Trophoblast cell (in vitro differentiated cells and primary cell): ENCODE data around the gene RCBTB2.
"Not testable (repeated sequence)": the region's sequence is repeated elsewhere in the genome, so short reads cannot be mapped to it uniquely, and the experiment has no call there.

ENCODE experiments used
- DNase-seq, 2 donors: peaks; one replicate each; pipeline ENCODE4 v3.0.0-alpha.2; 2016
- H2AFZ ChIP-seq: 2 replicates; pipeline ENCODE4 v1.6.1; 2013; ENCODE audit warnings: low read length, moderate library complexity, mild to moderate bottlenecking; ENCODE audit not compliant: insufficient read depth, poor library complexity
- H2AK5ac ChIP-seq: 2 replicates; pipeline ENCODE4 v1.6.1; 2013; ENCODE audit warnings: mild to moderate bottlenecking, low read length
- H2BK120ac ChIP-seq: 2 replicates; pipeline ENCODE4 v1.6.1; 2013; ENCODE audit warnings: low read length, mild to moderate bottlenecking, moderate library complexity; ENCODE audit not compliant: insufficient read depth, poor library complexity
- H2BK12ac ChIP-seq: 2 replicates; pipeline ENCODE4 v1.6.1; 2013; ENCODE audit warnings: mild to moderate bottlenecking, low read length, moderate library complexity
- H2BK5ac ChIP-seq: 2 replicates; pipeline ENCODE4 v1.6.1; 2013; ENCODE audit warnings: low read length, low read depth, moderate library complexity, mild to moderate bottlenecking; ENCODE audit not compliant: poor library complexity
- H3K14ac ChIP-seq: 2 replicates; pipeline ENCODE4 v1.6.1; 2013; ENCODE audit warnings: mild to moderate bottlenecking, low read length
- H3K18ac ChIP-seq: 2 replicates; pipeline ENCODE4 v1.6.1; 2013; ENCODE audit warnings: mild to moderate bottlenecking, low read length
- H3K23ac ChIP-seq: 2 replicates; pipeline ENCODE4 v1.6.1; 2013; ENCODE audit warnings: low read length
- H3K27ac ChIP-seq: 2 replicates; pipeline ENCODE4 v1.5.1; 2013; ENCODE audit warnings: low read depth, mild to moderate bottlenecking, inconsistent platforms, low read length, moderate library complexity
- H3K27me3 ChIP-seq: 2 replicates; pipeline ENCODE4 v1.6.1; 2013; ENCODE audit warnings: inconsistent platforms, mild to moderate bottlenecking, low read length, moderate library complexity; ENCODE audit not compliant: insufficient read depth
- H3K36me3 ChIP-seq, 2 experiments: 1 replicate in 1 of 2; 2 replicates in 1 of 2; pipeline ENCODE4 v1.6.1; 2013; ENCODE audit warnings: low read length in 2 of 2, mild to moderate bottlenecking in 2 of 2, moderate library complexity in 1 of 2; ENCODE audit not compliant: insufficient read depth in 2 of 2, control insufficient read depth in 1 of 2
- H3K4ac ChIP-seq: 2 replicates; pipeline ENCODE4 v1.6.1; 2013; ENCODE audit warnings: low read depth, mild to moderate bottlenecking, low read length, moderate library complexity
- H3K4me1 ChIP-seq, 2 experiments: 1 replicate in 1 of 2; 2 replicates in 1 of 2; pipeline ENCODE4 v1.6.1; 2013; ENCODE audit warnings: low read length in 2 of 2, mild to moderate bottlenecking in 2 of 2, moderate library complexity in 1 of 2; ENCODE audit not compliant: insufficient read depth in 2 of 2, control insufficient read depth in 1 of 2
- H3K4me2 ChIP-seq: 2 replicates; pipeline ENCODE4 v1.6.1; 2013; ENCODE audit warnings: inconsistent platforms, mild to moderate bottlenecking, low read length, moderate library complexity
- H3K4me3 ChIP-seq: 2 replicates; pipeline ENCODE4 v1.5.1; 2013; ENCODE audit warnings: mild to moderate bottlenecking, low read depth, low read length, inconsistent platforms
- H3K79me1 ChIP-seq: one replicate; pipeline ENCODE4 v1.6.1; 2013; ENCODE audit warnings: low read length
- H3K79me2 ChIP-seq: 2 replicates; pipeline ENCODE4 v1.6.1; 2013; ENCODE audit warnings: low read length, mild to moderate bottlenecking; ENCODE audit not compliant: control insufficient read depth, insufficient read depth, poor library complexity
- H3K9ac ChIP-seq: 2 replicates; pipeline ENCODE4 v1.6.1; 2013; ENCODE audit warnings: mild to moderate bottlenecking, low read length
- H3K9me3 ChIP-seq: 2 replicates; pipeline ENCODE4 v1.6.1; 2013; ENCODE audit warnings: low read depth, mild to moderate bottlenecking, control low read depth, inconsistent platforms, low read length; ENCODE audit not compliant: insufficient read depth
- H4K12ac ChIP-seq: 2 replicates; pipeline ENCODE4 v1.6.1; 2013; ENCODE audit warnings: low read depth, mild to moderate bottlenecking, low read length, moderate library complexity
- H4K8ac ChIP-seq: 2 replicates; pipeline ENCODE4 v1.6.1; 2013; ENCODE audit warnings: low read depth, mild to moderate bottlenecking, low read length, moderate library complexity
- H4K91ac ChIP-seq: one replicate; pipeline ENCODE4 v1.6.1; 2013; ENCODE audit warnings: low read depth, mild to moderate bottlenecking, low read length, moderate library complexity
- WGBS: extraction: QIAGEN DNeasy Blood & Tissue Kit; methylation state at CpG from one replicate; pipeline ENCODE4 v1.1.7; 2013; ENCODE audit warnings: missing lambda C conversion rate; ENCODE audit not compliant: insufficient read length, insufficient coverage; ENCODE audit errors: extremely low coverage; 5-methylcytosine and 5-hydroxymethylcytosine counted together

The RCBTB2 gene

DNA sequence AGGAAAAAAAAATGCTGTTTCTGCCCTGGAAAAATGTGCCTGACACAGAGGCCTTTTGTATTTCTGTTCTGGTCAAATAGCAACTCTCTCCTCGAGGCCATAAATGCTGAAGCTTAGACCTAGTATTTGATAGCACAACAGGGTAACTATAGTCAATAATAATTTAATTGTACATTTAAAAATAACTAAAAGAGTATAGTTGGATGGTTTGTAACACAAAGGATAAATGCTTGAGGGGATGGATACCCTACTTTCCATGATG is 47.0 kb upstream of the RCBTB2 start:
- H2AK5ac ChIP-seq, H2BK5ac ChIP-seq, H4K8ac ChIP-seq, H3K23ac ChIP-seq, H4K12ac ChIP-seq, H2BK120ac ChIP-seq, H2BK12ac ChIP-seq, H2AFZ ChIP-seq, H3K4ac ChIP-seq, H3K4me2 ChIP-seq, H3K27me3 ChIP-seq, H3K4me3 ChIP-seq, H3K18ac ChIP-seq, H3K9ac ChIP-seq, H3K27ac ChIP-seq, H3K9me3 ChIP-seq, H3K36me3 ChIP-seq, H4K91ac ChIP-seq, H3K79me2 ChIP-seq, DNase-seq, H3K79me1 ChIP-seq, H3K14ac ChIP-seq, H3K4me1 ChIP-seq: not testable (repeated sequence)
- no CpG with 5 or more reads among the region's 1 CpG for WGBS

DNA sequence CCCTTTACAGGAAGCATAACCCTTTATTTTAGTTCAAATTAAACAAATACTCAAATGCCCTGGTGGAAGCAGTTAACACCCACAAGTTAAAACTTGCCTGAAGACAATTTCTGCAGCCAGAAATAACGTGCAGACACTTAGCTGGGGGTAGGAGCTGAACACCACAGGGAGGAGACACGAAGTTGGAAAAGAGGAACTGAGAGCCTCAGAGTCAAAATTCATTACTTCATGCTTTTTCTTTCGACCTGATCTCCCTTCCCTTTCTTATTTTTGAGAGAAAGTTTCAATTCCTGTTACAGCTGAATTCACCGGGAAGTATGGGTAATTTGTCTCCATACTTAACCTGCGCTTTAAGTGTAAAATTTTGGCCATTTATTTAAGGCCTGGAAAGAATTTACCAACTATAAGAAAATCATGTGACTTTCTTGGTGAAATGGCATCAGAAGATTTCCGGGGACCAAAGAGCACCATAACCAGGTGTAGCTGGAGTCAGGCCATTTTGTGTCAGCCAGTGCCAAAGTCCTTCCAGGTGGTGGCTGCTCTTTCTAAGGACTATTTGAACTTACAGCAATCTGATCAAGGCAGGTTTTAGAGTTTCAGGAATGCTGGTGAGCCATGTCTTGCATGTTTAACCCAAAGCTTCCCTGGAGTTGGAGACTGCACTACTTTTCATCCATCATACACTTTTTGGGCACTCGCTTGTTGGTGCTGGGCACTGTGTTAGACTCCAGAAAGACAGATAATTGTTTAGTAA is 46.5 kb upstream of the RCBTB2 start:
- H3K27me3 ChIP-seq: no peaks in the 10 kb centered on the region
- H4K8ac ChIP-seq: no peak overlapping the region
- no peak overlapping the region for H2AFZ ChIP-seq
- no peak overlapping the region for H3K23ac ChIP-seq
- H3K27ac ChIP-seq: no peak overlapping the region
- H2BK12ac ChIP-seq: no peak overlapping the region
- H2BK120ac ChIP-seq: no peak overlapping the region
- H3K9me3 ChIP-seq: no peaks in the 10 kb centered on the region
- DNase-seq: peak in 1 of 2 donors; percentile 55
- H3K4me1 ChIP-seq: peaks cover 6 to 8% of the 10 kb centered on the region in 2 experiments
- H3K4me3 ChIP-seq: no peak overlapping the region
- H3K18ac ChIP-seq: no peak overlapping the region
- H4K12ac ChIP-seq: no peak overlapping the region
- H3K4ac ChIP-seq: no peak overlapping the region
- no peak overlapping the region for H2AK5ac ChIP-seq
- no peaks in the 10 kb centered on the region for H3K36me3 ChIP-seq
- no peak overlapping the region for H3K9ac ChIP-seq
- no peaks in the 10 kb centered on the region for H3K79me2 ChIP-seq
- no peak overlapping the region for H3K14ac ChIP-seq
- H3K4me2 ChIP-seq: no peak overlapping the region
- no CpG with 5 or more reads among the region's 7 CpGs for WGBS
- no peak overlapping the region for H2BK5ac ChIP-seq
- no peaks in the 10 kb centered on the region for H3K79me1 ChIP-seq
- H4K91ac ChIP-seq: no peak overlapping the region

DNA sequence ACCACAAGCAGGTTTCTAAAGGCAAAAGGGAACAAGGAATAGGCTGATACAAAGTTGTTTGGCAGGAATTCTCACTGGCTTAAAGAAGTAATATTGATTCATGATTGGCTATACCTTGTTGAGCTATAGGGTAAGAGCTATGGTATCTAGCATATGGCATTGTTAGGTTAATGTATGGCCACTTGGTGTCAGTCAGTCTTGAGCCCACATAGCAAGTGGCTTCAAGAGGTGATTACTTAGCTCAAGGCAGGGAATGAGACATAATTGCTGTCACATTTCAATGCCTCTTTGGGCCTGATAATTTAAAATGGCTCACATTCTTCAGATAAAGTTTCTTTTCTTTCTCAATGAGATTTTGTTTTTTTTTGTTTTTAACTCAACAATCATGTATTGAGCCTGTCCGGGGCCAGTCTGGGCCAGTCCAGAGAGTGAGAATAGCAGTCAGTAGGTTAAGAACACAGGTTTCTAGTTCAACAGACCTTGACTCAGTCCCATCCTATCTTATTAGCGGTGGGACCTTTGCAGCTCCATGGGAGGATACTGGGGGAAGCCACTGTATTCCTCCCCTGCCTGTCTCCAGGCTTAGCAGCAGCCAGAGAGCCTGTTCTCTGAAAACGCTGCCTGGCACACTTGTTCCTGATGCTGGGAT is 45.8 kb upstream of the RCBTB2 start:
- H3K27me3 ChIP-seq: no peaks in the 10 kb centered on the region
- H3K4me3 ChIP-seq: no peak overlapping the region
- no peak overlapping the region for H3K27ac ChIP-seq
- H3K79me2 ChIP-seq: no peaks in the 10 kb centered on the region
- no peak overlapping the region for H3K4me2 ChIP-seq
- no peak overlapping the region for H3K18ac ChIP-seq
- no CpG with 5 or more reads among the region's 3 CpGs for WGBS
- no peaks in the 10 kb centered on the region for H3K79me1 ChIP-seq
- H4K12ac ChIP-seq: no peak overlapping the region
- H2BK120ac ChIP-seq: no peak overlapping the region
- peaks cover 6 to 8% of the 10 kb centered on the region in 2 experiments for H3K4me1 ChIP-seq
- no peaks in the 10 kb centered on the region for H3K9me3 ChIP-seq
- H3K23ac ChIP-seq: no peak overlapping the region
- H4K91ac ChIP-seq: no peak overlapping the region
- H3K4ac ChIP-seq: no peak overlapping the region
- no peak overlapping the region for H3K14ac ChIP-seq
- no peak overlapping the region for H2BK12ac ChIP-seq
- H4K8ac ChIP-seq: no peak overlapping the region
- H2AFZ ChIP-seq: no peak overlapping the region
- DNase-seq: peak in 1 of 2 donors; percentile 41
- H2BK5ac ChIP-seq: no peak overlapping the region
- no peak overlapping the region for H2AK5ac ChIP-seq
- no peak overlapping the region for H3K9ac ChIP-seq
- no peaks in the 10 kb centered on the region for H3K36me3 ChIP-seq

DNA sequence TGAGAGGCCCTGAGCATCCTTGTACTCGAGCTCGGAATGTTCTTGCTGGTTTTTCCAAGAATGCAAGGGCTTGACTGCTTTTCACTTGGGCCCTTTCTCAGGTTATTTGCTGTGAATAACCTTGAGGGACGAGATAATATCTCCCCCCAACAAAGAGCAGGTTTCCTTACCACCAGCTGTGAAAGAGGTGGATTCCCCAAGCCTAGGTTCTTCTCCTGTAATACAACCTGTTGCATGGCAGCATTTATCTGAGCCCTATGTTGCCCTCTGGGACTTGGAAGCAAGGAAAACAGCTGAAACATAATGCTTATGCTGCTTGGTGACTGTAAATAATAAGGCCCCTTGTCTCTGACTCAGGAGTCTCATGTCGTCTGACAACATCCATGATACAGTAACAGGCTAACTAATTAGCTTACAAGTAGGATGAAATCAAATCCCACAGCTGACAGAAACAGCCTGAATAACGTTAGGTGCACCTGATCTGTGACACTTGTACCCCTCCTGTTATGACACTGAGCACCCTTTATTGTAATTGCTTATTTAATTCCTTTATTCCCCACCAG is 43.6 kb upstream of the RCBTB2 start:
- H3K18ac ChIP-seq: no peak overlapping the region
- H3K79me2 ChIP-seq: no peaks in the 10 kb centered on the region
- H3K9ac ChIP-seq: no peak overlapping the region
- H2AK5ac ChIP-seq: no peak overlapping the region
- no peaks in the 10 kb centered on the region for H3K36me3 ChIP-seq
- H2BK5ac ChIP-seq: no peak overlapping the region
- WGBS: no CpG with 5 or more reads among the region's 5 CpGs
- H3K4ac ChIP-seq: no peak overlapping the region
- H3K14ac ChIP-seq: no peak overlapping the region
- H2BK12ac ChIP-seq: no peak overlapping the region
- H3K27ac ChIP-seq: no peak overlapping the region
- H3K9me3 ChIP-seq: no peaks in the 10 kb centered on the region
- no peak overlapping the region for H3K4me2 ChIP-seq
- H2BK120ac ChIP-seq: no peak overlapping the region
- H3K4me1 ChIP-seq: peaks cover 0 to 1% of the 10 kb centered on the region in 2 experiments
- H3K79me1 ChIP-seq: peaks cover 2% of the 10 kb centered on the region
- no peak overlapping the region for H3K4me3 ChIP-seq
- no peak overlapping the region for H4K8ac ChIP-seq
- no peaks in the 10 kb centered on the region for H3K27me3 ChIP-seq
- DNase-seq: no peak
- H4K12ac ChIP-seq: no peak overlapping the region
- H4K91ac ChIP-seq: no peak overlapping the region
- no peak overlapping the region for H2AFZ ChIP-seq
- H3K23ac ChIP-seq: no peak overlapping the region
